Measurements from ENCODE around the gene AFAP1L2. TPM values are rescaled to one million over a fixed set of nuclear protein-coding genes. Genes with fewer than 3 reads are reported as not detected.
"Not testable (repeated sequence)": the region's sequence is repeated elsewhere in the genome, so short reads cannot be mapped to it uniquely, and the experiment has no call there.

Gene AFAP1L2
- total RNA-seq, 1 donor: 0.94 TPM

DNA sequence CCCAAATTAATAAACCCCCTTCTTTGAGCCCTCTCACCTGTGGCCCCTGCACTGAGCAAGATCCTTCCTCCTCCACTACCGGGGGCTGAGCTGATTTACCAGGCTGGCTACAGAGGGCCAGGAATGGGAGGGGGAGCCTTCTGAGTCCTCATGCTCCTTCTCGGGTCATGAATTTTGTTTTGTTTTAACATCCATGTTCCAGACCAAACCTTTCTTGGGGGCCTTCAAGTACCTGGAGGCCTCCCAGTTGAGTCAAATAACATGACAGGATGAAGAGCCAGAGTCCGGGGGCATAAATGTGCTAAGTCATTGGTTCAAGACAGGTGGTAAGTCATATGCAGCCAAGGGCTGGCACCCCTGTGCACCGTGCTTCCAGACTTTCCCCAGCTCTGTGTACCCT lies 39.6 kb downstream of the AFAP1L2 start:
- no peaks in the 10 kb centered on the region for H3K27me3 ChIP-seq (ENCODE audit: insufficient read depth, low read length)
- no peak overlapping the region for H3K4me3 ChIP-seq (ENCODE audit: low read length)
- H3K4me1 ChIP-seq (ENCODE audit: insufficient read depth, low read length): no peaks in the 10 kb centered on the region
- H3K9me3 ChIP-seq (ENCODE audit: low read depth, low read length): no peaks in the 10 kb centered on the region

GRCh38 chr10:114363745-114364454 lies 40.4 kb downstream of the AFAP1L2 start:
- H3K4me1 ChIP-seq (ENCODE audit: insufficient read depth, low read length): no peaks in the 10 kb centered on the region
- no peaks in the 10 kb centered on the region for H3K9me3 ChIP-seq (ENCODE audit: low read depth, low read length)

GRCh38 chr10:114362826-114363355 lies 41.4 kb downstream of the AFAP1L2 start:
- H3K27me3 ChIP-seq (ENCODE audit: insufficient read depth, low read length): no peaks in the 10 kb centered on the region
- no peak overlapping the region for H3K4me3 ChIP-seq (ENCODE audit: low read length)
- H3K9me3 ChIP-seq (ENCODE audit: low read depth, low read length): no peaks in the 10 kb centered on the region
- H3K4me1 ChIP-seq (ENCODE audit: insufficient read depth, low read length): no peaks in the 10 kb centered on the region

More at GRCh38 chr10:114363745-114364454, 40.4 kb downstream of the AFAP1L2 start:
- Histone ChIP-seq H3K27me3 (ENCODE audit: insufficient read depth, low read length) (no peaks in the 10 kb centered on the region), H3K4me3 (ENCODE audit: low read length) (no peak overlapping the region)

DNA sequence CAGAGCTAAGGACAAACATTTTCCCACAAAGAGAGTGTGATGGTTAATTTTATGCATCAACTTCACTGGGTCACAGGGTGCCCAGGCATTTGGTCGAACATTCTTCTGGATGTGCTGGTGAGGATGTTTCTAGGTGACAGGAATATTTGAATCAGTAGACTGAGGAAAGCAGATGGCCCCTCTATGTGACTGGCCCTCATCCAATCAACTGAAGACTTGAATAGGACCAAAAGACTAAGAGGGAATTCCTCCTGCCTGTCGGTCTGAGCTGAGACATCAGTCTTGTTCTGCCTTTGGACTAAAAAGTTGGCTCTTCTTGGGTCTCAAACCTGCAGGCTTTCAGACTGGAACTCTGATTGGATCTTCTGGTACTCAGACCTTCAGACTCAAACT lies 44.4 kb downstream of the AFAP1L2 start:
- H3K4me1 ChIP-seq (ENCODE audit: insufficient read depth, low read length): no peaks in the 10 kb centered on the region
- H3K27me3 ChIP-seq (ENCODE audit: insufficient read depth, low read length): no peaks in the 10 kb centered on the region
- H3K9me3 ChIP-seq (ENCODE audit: low read depth, low read length): no peaks in the 10 kb centered on the region
- no peak overlapping the region for H3K4me3 ChIP-seq (ENCODE audit: low read length)

- Histone ChIP-seq H3K4me1 (ENCODE audit: insufficient read depth, low read length) (no peaks in the 10 kb centered on the region), H3K4me3 (ENCODE audit: low read length) (no peak overlapping the region), H3K27me3 (ENCODE audit: insufficient read depth, low read length) (no peaks in the 10 kb centered on the region), H3K9me3 (ENCODE audit: low read depth, low read length) (no peaks in the 10 kb centered on the region)
Measured at GRCh38 chr10:114359041-114359952, 45.0 kb downstream of the AFAP1L2 start.

- H3K4me1 ChIP-seq (ENCODE audit: insufficient read depth, low read length): no peaks in the 10 kb centered on the region
- H3K27me3 ChIP-seq (ENCODE audit: insufficient read depth, low read length): no peaks in the 10 kb centered on the region
- H3K4me3 ChIP-seq (ENCODE audit: low read length): no peak overlapping the region
- no peaks in the 10 kb centered on the region for H3K9me3 ChIP-seq (ENCODE audit: low read depth, low read length)
Measured at GRCh38 chr10:114357515-114357996, 46.7 kb downstream of the AFAP1L2 start.

- no peak overlapping the region for H3K4me3 ChIP-seq (ENCODE audit: low read length)
- H3K4me1 ChIP-seq (ENCODE audit: insufficient read depth, low read length): no peaks in the 10 kb centered on the region
- H3K27me3 ChIP-seq (ENCODE audit: insufficient read depth, low read length): no peaks in the 10 kb centered on the region
- no peaks in the 10 kb centered on the region for H3K9me3 ChIP-seq (ENCODE audit: low read depth, low read length)
Measured at GRCh38 chr10:114356751-114357514, 47.4 kb downstream of the AFAP1L2 start.

- Histone ChIP-seq H3K9me3 (ENCODE audit: low read depth, low read length) (no peaks in the 10 kb centered on the region), H3K4me3 (ENCODE audit: low read length) (no peak overlapping the region), H3K4me1 (ENCODE audit: insufficient read depth, low read length) (no peaks in the 10 kb centered on the region), H3K27me3 (ENCODE audit: insufficient read depth, low read length) (no peaks in the 10 kb centered on the region)
Measured at GRCh38 chr10:114356126-114356525, 48.2 kb downstream of the AFAP1L2 start.

DNA sequence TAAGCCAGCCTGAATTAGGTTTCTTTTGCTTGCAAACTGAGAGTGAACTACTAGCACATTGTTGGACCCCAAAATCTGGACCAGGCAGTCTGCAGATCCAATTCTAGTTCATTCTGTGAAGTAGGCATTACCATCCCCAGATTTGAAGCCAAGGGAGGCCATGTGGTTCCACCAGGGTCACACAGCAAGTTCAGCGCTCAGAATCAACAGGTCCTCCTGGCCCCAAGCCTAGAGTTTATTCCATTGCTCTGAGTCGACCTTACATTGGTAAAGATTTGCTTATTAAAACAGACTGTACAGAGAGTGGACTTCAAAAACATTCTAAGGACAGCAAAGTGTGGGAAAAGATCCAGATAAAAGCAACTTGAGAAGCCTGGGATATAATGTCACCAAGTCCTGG lies 50.9 kb downstream of the AFAP1L2 start:
- Histone ChIP-seq H3K9me3 (ENCODE audit: low read depth, low read length) (no peaks in the 10 kb centered on the region), H3K4me1 (ENCODE audit: insufficient read depth, low read length) (no peaks in the 10 kb centered on the region), H3K27me3 (ENCODE audit: insufficient read depth, low read length) (no peaks in the 10 kb centered on the region), H3K4me3 (ENCODE audit: low read length) (no peak overlapping the region)

DNA sequence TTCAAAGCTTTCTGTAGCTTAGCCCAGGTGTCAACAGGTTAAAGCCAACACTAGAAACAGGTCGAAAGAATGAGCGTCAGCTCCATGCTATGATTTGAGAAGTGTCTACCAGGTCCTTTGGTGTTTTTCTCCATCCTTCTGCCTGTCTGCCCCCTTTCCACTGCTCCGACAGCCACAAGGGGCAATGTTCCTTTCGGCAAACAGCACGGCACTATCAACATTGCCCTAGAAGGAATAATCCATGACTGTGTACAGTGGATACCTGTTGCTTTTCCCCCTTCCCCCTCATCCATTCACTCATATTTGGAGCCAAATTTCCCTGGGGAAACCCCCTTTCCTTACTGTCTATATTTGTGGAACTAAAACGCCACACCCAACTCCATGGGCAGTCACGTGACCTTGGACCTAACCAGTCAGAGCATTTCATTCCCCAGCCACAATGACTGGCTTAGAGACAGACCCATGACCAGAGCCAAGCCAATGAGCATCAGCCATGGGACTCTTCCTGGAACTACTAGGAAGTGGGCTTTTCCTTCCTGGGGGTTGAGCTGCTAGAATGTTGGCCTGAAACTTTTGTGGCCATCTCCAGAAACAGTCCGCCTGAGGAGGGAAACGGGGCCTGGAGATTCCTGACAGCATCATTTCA lies 51.5 kb downstream of the AFAP1L2 start:
- H3K27me3 ChIP-seq (ENCODE audit: insufficient read depth, low read length): no peaks in the 10 kb centered on the region
- no peaks in the 10 kb centered on the region for H3K4me1 ChIP-seq (ENCODE audit: insufficient read depth, low read length)
- H3K4me3 ChIP-seq (ENCODE audit: low read length): no peak overlapping the region

GRCh38 chr10:114350751-114351150 lies 53.6 kb downstream of the AFAP1L2 start:
- no peaks in the 10 kb centered on the region for H3K9me3 ChIP-seq (ENCODE audit: low read depth, low read length)

More for the DNA sequence above, 51.5 kb downstream of the AFAP1L2 start:
- H3K9me3 ChIP-seq (ENCODE audit: low read depth, low read length): no peaks in the 10 kb centered on the region

GRCh38 chr10:114349522-114350215 lies 54.6 kb downstream of the AFAP1L2 start:
- no peaks in the 10 kb centered on the region for H3K27me3 ChIP-seq (ENCODE audit: insufficient read depth, low read length)
- H3K4me3 ChIP-seq (ENCODE audit: low read length): no peak overlapping the region
- H3K4me1 ChIP-seq (ENCODE audit: insufficient read depth, low read length): no peaks in the 10 kb centered on the region
- H3K9me3 ChIP-seq (ENCODE audit: low read depth, low read length): no peaks in the 10 kb centered on the region

More at GRCh38 chr10:114350751-114351150, 53.6 kb downstream of the AFAP1L2 start:
- Histone ChIP-seq H3K4me3 (ENCODE audit: low read length) (no peak overlapping the region), H3K4me1 (ENCODE audit: insufficient read depth, low read length) (no peaks in the 10 kb centered on the region), H3K27me3 (ENCODE audit: insufficient read depth, low read length) (no peaks in the 10 kb centered on the region)

DNA sequence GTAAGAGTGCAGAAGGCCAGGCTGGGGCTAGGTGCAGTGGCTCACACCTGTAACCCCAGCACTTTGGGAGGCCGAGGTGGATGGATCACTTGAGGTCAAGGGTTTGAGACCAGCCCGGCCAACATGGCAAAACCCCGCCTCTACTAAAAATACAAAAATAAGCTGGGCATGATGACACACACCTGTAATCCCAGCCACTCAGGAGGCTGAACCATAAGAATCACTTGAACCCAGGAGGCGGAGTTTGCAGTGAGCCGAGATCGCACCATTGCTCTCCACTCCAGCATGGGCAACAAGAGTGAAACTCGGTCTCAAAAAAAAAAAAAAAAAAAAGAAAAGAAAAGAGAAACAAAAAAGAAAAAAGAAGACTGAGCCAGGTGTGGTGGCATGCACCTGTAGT lies 55.2 kb downstream of the AFAP1L2 start:
- H3K4me3 ChIP-seq (ENCODE audit: low read length); H3K4me1 ChIP-seq (ENCODE audit: insufficient read depth, low read length); H3K27me3 ChIP-seq (ENCODE audit: insufficient read depth, low read length); H3K9me3 ChIP-seq (ENCODE audit: low read depth, low read length): not testable (repeated sequence)

- Histone ChIP-seq H3K9me3 (ENCODE audit: low read depth, low read length) (no peaks in the 10 kb centered on the region), H3K4me1 (ENCODE audit: insufficient read depth, low read length) (no peaks in the 10 kb centered on the region), H3K4me3 (ENCODE audit: low read length) (no peak overlapping the region), H3K27me3 (ENCODE audit: insufficient read depth, low read length) (no peaks in the 10 kb centered on the region)
Measured at GRCh38 chr10:114347791-114348190, 56.5 kb downstream of the AFAP1L2 start.

Measured in mononuclear cell (primary cell).